Cardiac muscle cell (in vitro differentiated cells and primary cell): Measurements from ENCODE around the gene SREK1IP1. TPM values are rescaled to one million over a fixed set of nuclear protein-coding genes. Genes with fewer than 3 reads are reported as not detected.

Experiments used
- DNase-seq, 2 donors: peaks; one replicate each; pipeline versions ENCODE4 v3.0.0 to v3.0.0-alpha.2; 2010 to 2017; ENCODE audit warnings: low read depth in 1 of 2, low spot score in 1 of 2
- H3K27ac ChIP-seq: fragments of 200-600 bp; sonication (generic); 2 replicates; pipeline ENCODE4 v1.5.1; 2016
- H3K27me3 ChIP-seq: fragments of 200-600 bp; sonication (generic); 2 replicates; pipeline ENCODE4 v1.6.0; 2016; ENCODE audit warnings: control low read depth
- H3K36me3 ChIP-seq: fragments of 200-600 bp; sonication (generic); 2 replicates; pipeline ENCODE4 v1.5.1; 2016; ENCODE audit warnings: control low read depth
- H3K4me1 ChIP-seq: fragments of 200-600 bp; sonication (generic); 2 replicates; pipeline ENCODE4 v1.8.1; 2017; ENCODE audit warnings: low read depth, mild to moderate bottlenecking, mixed run types
- H3K4me3 ChIP-seq: fragments of 200-600 bp; sonication (generic); 2 replicates; pipeline ENCODE4 v1.5.1; 2016; ENCODE audit warnings: mild to moderate bottlenecking
- H3K9me3 ChIP-seq: fragments of 200-600 bp; sonication (generic); 2 replicates; pipeline ENCODE4 v1.5.1; 2017; ENCODE audit warnings: low read depth, mild to moderate bottlenecking, control low read depth
- polyA plus RNA-seq: library from polyadenylated mRNA; unstranded; fragments of >200 nt; fragmentation: Nextera tagmentation; extraction: Ambion mirVana; gene quantifications from 2 replicates; pipeline ENCODE4 v1.2.1, GENCODE V29; 2016
- total RNA-seq: library from RNA; depleted of rRNA; stranded (reverse); fragments of >200 nt; gene quantifications from 2 replicates; pipeline ENCODE4 v1.2.3, GENCODE V29; 2016
- TF ChIP-seq, protein P1 (sequence below): IDR thresholded peaks from 2 replicates; pipeline ENCODE4 v1.5.1; 2012; ENCODE audit warnings: low read depth, mild to moderate bottlenecking, low read length

Gene SREK1IP1
- total and polyA plus RNA-seq, 2 experiments from 2014 or later: 4.9 to 22.4 TPM

DNA sequence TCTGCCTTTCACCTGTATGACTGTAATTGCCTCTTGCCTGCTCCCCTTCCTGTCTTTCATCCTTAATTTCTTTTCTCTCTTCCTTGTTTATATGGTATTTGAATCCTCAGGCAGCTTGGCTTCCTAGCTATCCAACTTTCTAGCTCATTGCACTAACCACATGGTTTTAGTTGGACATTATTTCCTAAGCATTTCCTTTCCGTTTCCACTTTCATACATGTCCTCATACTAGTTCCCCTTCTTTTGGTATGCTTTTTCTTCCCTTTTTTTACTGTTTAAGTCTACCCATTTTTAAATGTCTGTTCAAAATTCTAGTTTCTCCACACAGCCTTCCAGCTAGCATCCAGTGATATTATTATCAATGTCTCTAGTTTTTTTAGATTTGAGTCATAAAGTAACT is 6.8 kb upstream of the SREK1IP1 start:
- H3K4me3 ChIP-seq: no peak overlapping the region
- H3K27ac ChIP-seq: no peak overlapping the region
- peaks cover 2% of the 10 kb centered on the region for H3K4me1 ChIP-seq
- H3K9me3 ChIP-seq: no peaks in the 10 kb centered on the region
- DNase-seq: no peak
- H3K27me3 ChIP-seq: no peaks in the 10 kb centered on the region
- peaks cover 3% of the 10 kb centered on the region for H3K36me3 ChIP-seq
- TF ChIP-seq, protein P1, sequence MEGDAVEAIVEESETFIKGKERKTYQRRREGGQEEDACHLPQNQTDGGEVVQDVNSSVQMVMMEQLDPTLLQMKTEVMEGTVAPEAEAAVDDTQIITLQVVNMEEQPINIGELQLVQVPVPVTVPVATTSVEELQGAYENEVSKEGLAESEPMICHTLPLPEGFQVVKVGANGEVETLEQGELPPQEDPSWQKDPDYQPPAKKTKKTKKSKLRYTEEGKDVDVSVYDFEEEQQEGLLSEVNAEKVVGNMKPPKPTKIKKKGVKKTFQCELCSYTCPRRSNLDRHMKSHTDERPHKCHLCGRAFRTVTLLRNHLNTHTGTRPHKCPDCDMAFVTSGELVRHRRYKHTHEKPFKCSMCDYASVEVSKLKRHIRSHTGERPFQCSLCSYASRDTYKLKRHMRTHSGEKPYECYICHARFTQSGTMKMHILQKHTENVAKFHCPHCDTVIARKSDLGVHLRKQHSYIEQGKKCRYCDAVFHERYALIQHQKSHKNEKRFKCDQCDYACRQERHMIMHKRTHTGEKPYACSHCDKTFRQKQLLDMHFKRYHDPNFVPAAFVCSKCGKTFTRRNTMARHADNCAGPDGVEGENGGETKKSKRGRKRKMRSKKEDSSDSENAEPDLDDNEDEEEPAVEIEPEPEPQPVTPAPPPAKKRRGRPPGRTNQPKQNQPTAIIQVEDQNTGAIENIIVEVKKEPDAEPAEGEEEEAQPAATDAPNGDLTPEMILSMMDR: no peak

DNA sequence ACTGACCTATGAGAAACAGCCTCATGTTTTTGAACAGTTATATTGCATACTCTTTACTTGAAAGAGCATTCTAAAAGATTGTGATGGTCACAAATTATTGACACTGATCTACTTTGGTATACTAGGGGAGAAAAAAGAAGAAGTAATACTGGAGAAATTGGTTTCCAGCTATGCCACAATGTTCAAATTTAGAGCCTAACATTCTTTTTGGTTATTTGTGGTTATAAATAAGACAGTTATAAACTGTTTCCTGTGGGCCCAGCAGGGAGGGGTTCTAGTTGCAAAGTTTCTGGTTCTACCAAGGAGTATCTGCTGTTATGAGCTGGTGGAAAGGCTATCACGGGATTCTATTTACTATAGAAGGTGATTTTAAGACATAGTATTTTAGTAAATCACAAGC is 5.0 kb upstream of the SREK1IP1 start:
- peaks cover 9% of the 10 kb centered on the region for H3K4me1 ChIP-seq
- H3K9me3 ChIP-seq: no peaks in the 10 kb centered on the region
- DNase-seq: no peak
- no peak overlapping the region for H3K27ac ChIP-seq
- TF ChIP-seq, protein P1: no peak
- no peaks in the 10 kb centered on the region for H3K27me3 ChIP-seq
- peaks cover 3% of the 10 kb centered on the region for H3K36me3 ChIP-seq
- H3K4me3 ChIP-seq: no peak overlapping the region

DNA sequence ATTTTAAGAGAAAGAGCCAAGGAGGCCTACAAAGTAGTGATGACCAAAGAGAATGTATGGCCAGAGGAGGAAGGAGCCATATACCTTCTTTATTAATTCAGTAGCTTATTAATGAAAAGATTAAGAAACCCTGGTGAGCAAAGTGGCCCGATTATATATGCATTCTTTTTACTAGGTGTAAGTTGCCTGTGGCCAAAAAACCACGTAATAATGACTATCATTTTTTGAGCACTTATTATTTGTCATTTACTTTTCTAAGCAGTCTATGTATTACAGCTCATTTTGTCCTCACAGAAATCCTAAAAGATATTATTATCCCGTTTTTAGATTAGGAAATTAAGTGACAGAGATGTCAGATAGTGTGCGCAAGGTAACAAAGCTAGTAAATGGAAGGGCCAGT is 3.2 kb upstream of the SREK1IP1 start:
- Histone ChIP-seq H3K9me3 (no peaks in the 10 kb centered on the region), H3K4me3 (no peak overlapping the region), H3K27ac (no peak overlapping the region), H3K27me3 (no peaks in the 10 kb centered on the region), H3K4me1 (peaks cover 17% of the 10 kb centered on the region), H3K36me3 (peaks cover 3% of the 10 kb centered on the region)
- TF ChIP-seq, protein P1: no peak
- DNase-seq: no peak

DNA sequence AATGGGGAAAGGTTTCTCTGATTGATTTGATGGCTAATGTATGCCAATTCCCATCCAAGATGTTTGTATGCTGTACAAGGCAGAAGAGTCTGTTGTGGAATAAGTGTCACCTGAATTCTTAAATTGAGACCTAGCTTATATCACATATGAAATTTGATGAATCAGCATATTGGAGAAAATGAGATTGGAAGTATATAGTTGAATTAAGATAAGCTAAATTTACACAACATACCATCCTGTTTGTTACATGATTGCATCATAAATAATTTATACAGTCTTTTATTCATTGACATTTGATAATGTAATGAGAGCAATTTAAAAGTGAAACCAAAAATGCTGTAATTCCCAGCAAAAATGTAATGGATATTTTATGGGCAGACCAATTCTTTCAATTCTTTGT is 1.4 kb upstream of the SREK1IP1 start:
- Histone ChIP-seq H3K4me1 (peaks cover 17% of the 10 kb centered on the region), H3K27me3 (no peaks in the 10 kb centered on the region), H3K9me3 (no peaks in the 10 kb centered on the region), H3K27ac (no peak overlapping the region), H3K36me3 (peaks cover 3% of the 10 kb centered on the region), H3K4me3 (peak overlapping the region; percentile 73)
- TF ChIP-seq, protein P1: no peak
- no peak for DNase-seq

DNA sequence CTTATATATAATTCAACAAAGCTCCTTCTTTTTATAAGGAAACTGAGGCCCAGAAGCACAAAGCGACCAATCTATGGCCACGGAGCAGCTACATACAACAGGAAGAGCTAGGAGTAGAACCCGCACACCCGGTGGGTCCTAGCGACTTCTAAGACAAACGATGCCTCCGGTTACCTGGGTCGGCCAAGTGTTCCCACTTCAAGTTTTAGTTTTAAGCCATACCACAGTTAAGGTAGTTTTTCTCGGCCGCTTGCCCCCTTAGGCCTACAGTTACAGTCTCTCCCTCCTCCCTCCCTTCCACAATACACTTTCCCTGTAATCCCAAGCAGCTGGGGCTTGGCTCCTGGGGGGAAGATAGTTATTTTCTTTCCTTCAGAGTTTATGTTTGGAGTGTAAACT is 533 bp downstream of the SREK1IP1 start:
- H3K27ac ChIP-seq: peak overlapping the region; percentile 99
- TF ChIP-seq, protein P1: no peak
- peak overlapping the region; percentile 73 for H3K4me3 ChIP-seq
- H3K9me3 ChIP-seq: no peaks in the 10 kb centered on the region
- peak in 1 of 2 donors; percentile 26 for DNase-seq
- peaks cover 17% of the 10 kb centered on the region for H3K4me1 ChIP-seq
- no peaks in the 10 kb centered on the region for H3K36me3 ChIP-seq
- H3K27me3 ChIP-seq: no peaks in the 10 kb centered on the region

DNA sequence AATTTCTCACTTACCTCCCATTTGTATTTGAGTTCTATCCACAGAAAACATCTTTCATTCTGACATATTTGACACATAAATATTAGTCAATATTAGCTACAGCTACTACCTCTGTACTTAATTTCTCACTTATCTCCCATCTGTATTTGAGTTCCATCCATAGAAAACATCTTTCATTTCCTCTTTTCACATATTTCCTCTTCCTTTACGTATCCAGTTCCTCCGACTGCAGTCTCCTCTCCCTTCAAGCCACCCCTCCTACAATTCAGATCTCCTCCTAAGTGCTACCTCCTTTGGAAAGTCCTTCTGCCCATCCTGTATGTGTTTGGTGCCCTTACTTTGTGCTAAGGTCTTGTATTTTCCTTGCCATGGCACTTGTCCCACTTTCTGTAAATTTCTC is 1.6 kb downstream of the SREK1IP1 start:
- H3K27ac ChIP-seq: peak overlapping the region; percentile 99
- peaks cover 17% of the 10 kb centered on the region for H3K4me1 ChIP-seq
- TF ChIP-seq, protein P1: no peak
- H3K9me3 ChIP-seq: no peaks in the 10 kb centered on the region
- DNase-seq: no peak
- H3K36me3 ChIP-seq: no peaks in the 10 kb centered on the region
- H3K4me3 ChIP-seq: peak overlapping the region; percentile 73
- no peaks in the 10 kb centered on the region for H3K27me3 ChIP-seq
